GM18951 (cell line): ENCODE data around the gene SELENOW.
"Not testable (repeated sequence)": the region's sequence is repeated elsewhere in the genome, so short reads cannot be mapped to it uniquely, and the experiment has no call there.

Experiments used
- POLR2A ChIP-seq: IDR thresholded peaks from 4 replicates; pipeline ENCODE4 v1.6.1; 2011; ENCODE audit warnings: mild to moderate bottlenecking; ENCODE audit not compliant: insufficient read length, insufficient read depth; ENCODE audit errors: extremely low read depth
- in situ Hi-C: fragments of 300-500 bp; cut with MboI; formaldehyde crosslinking; loops from one replicate; pipeline ENCODE4 v1.12.0; 2022; ENCODE audit warnings: low sequenced_read_pairs, mixed read lengths, inconsistent platforms; ENCODE audit not compliant: unreplicated experiment

Gene SELENOW

GRCh38 chr19:47779524-47780214, 1.2 kb downstream of the SELENOW start:
- in situ Hi-C loops, result no loop called here
- no peak for TF ChIP-seq POLR2A

DNA sequence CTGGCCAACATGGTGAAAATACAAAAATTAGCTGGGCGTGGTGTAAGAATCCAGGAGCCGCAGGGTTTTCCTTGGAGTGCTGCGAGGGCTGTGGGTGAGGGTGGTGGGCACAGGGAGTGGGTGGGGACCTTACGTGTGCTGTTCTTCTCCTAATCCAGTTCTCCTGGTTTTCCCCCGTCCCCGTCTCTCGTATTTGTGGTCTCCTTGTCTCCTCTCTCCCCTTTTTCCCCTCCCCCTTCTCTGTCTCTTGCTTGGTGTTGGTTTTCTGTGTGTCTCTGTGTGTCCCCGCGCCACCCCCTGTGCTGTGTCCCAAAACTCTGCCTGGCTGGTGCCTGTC, 1.7 kb downstream of the SELENOW start:
- TF ChIP-seq POLR2A, result no peak
- in situ Hi-C loops, result no loop called here

- TF ChIP-seq POLR2A, result no peak
- in situ Hi-C loops, result no loop called here
Observed at GRCh38 chr19:47781590-47782262, 3.2 kb downstream of the SELENOW start.

- TF ChIP-seq POLR2A, result no peak
- in situ Hi-C loops, result no loop called here
Observed at GRCh38 chr19:47786566-47786965, 8.1 kb downstream of the SELENOW start.

GRCh38 chr19:47787307-47787706, 8.8 kb downstream of the SELENOW start:
- in situ Hi-C loops, result not testable (repeated sequence)

GRCh38 chr19:47789811-47790210, 11.3 kb downstream of the SELENOW start:
- in situ Hi-C loops, result not testable (repeated sequence)

- no peak for TF ChIP-seq POLR2A
- in situ Hi-C loops, result no loop called here
Observed at GRCh38 chr19:47790398-47790814, 11.9 kb downstream of the SELENOW start.

DNA sequence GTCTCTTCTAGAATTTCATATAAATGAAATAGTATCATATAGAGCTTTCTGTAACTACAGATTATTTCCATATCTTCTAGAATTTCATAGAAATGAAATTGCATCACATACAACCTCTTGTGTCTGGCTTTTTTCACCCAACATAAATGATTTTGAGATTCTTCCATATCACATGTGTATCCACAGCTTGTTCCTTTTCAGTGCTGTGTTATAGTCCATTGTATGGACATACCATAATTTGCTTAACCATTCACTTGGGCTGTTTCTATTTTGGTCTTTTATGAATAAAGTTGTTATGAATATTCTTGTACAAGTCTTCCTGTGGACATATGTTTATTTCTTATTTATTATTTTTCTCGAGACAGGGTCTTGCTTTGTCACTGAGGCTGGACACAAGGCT, 14.1 kb downstream of the SELENOW start:
- in situ Hi-C loops, result no loop called here

GRCh38 chr19:47794526-47794925, 16.0 kb downstream of the SELENOW start:
- TF ChIP-seq POLR2A, result no peak
- in situ Hi-C loops, result no loop called here

More for the DNA sequence above, 14.1 kb downstream of the SELENOW start:
- TF ChIP-seq POLR2A, result no peak

- TF ChIP-seq POLR2A, result no peak
- in situ Hi-C loops, result no loop called here
Observed at GRCh38 chr19:47796785-47797184, 18.3 kb downstream of the SELENOW start.

DNA sequence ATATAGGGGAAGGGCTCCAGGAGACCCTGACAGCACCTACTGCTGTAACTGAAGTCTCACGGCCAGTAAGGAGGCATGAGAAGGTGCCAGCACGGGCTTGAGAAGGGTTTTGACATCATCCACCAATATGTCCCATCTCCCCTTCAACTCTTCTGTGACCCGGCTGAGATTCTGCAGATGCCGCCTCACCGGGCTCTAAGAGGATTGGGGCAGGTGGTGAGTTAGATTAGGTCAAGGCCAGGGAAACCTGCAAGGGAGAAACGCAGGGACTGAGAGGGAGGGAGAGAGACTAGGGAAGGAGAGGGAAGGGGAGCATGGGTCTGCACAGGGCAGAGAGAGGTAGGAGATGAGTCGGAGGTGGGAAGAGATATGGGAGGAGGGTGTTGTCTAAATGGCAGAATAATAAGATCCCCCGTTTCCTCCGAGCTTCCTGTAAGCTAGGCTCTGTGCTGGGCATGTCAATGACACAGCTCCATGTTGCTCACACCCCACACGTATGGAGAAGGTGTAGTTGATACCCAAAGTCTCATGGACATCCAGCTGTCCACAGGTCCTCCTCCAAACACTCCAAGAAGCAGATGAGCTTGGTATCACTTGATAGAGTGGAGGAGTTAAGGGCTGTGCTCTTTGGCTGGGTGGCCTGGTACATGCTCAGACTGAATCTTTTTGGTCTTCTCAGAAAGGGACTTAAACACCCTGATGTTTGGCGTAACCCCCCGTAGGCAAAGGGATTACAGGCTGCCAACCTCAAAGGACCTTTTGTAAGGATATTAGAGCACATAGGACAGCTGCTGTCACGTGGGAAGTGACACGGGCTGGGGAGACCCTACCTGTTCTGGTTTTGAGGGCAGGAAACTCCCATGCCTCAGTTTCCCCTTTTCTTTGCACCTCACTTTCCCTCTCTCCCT, 19.7 kb downstream of the SELENOW start:
- in situ Hi-C loops, result no loop called here
- no peak for TF ChIP-seq POLR2A

DNA sequence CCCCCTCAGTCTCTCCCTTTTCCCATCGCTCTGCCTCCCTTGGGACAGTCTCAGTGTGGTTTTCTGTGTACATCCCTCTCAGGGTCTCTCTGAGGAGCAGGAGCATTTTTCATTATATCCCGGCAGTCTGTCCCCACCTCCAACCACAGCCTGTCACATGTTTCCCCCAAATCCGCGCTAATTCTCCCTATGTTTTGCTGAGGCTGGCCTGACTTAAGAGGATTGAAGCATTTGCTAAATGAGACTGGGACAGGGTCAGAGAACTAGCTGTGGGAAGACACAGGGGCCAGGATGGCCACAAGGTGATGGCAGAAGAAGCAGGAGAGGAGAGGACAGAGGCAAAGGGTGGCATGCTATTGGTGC, 20.4 kb downstream of the SELENOW start:
- no peak for TF ChIP-seq POLR2A
- in situ Hi-C loops, result no loop called here

- TF ChIP-seq POLR2A, result no peak
- in situ Hi-C loops, result no loop called here
Observed at GRCh38 chr19:47801270-47801669, 22.8 kb downstream of the SELENOW start.

DNA sequence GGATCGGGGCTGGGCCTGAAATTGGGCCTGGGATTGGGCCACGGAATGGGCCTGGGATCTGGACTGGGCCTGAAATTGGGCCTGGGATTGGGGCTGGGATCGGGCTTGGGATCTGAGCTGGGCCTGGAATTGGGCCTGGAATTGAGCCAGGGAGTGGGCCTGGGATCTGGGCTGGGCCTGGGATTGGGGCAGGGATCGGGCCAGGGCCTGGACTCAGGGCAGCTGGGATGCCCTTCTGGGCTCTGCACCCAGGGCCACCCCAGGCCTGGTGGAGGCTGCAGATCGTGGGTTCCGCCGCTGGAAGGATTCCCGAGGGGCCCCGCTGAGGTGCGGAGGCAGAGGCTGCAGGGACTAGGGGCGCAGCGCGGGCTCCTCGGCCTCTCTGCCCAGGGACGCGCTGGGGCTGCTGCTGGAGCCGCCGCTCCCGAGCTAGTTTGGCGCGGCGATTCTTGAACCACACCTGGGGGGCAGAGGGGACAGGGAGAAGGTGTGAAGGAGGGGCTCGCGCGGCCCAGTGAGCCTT, 24.1 kb downstream of the SELENOW start:
- in situ Hi-C loops, result no loop called here

DNA sequence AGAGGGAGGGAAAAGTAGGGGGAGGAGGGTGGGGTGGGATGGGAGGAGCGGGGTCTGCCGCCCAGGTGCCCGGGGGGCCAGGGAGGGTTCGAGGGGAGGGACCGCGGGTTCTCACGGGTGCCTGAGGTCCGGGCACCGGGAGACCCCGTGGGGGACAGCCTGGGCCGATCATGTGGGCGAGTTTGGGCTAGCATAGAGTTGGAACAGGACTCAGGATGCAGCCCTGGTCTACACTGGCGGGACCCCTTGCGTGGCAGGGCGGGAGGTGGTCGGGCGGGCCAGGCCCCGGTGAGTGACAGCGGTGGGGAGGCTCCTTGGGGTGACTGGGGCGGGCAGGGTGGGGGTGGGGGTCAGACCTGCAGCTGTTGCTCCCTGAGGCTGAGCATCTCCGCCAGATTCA, 24.6 kb downstream of the SELENOW start:
- in situ Hi-C loops, result not testable (repeated sequence)

More for the DNA sequence above, 24.1 kb downstream of the SELENOW start:
- TF ChIP-seq POLR2A, result no peak

DNA sequence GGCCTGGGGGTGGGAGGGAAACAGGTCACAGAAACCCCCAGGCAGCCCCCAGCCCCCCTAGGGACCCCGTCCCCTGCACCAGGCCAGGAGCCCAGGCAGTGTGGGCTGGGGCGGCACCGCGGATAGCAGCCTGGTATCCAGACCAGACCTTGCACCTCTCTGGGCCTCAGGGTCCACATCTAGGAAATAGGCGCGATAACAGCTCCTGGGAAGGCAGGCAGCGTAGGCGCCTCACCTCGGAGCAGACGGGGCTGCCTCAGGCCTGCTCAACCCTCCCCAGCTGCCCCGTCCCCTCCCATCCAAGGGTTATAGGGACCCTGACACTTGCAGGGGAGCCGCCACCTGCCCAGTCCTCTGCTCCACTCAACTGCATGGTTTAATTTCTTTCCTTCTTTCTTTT, 25.2 kb downstream of the SELENOW start:
- in situ Hi-C loops, result not testable (repeated sequence)

GRCh38 chr19:47804451-47804850, 25.9 kb downstream of the SELENOW start, which contains the start of gene TPRX1:
TPRX1 (minus strand) TSS chr19:47804551; CDS start chr19:47804539, 12 bp downstream.
- in situ Hi-C loops, result not testable (repeated sequence)
